ENCODE results near the gene CASK. TPM values are rescaled to one million over a fixed set of nuclear protein-coding genes. Genes with fewer than 3 reads are reported as not detected.

Gene CASK
- total RNA-seq, result 164 TPM

GRCh38 chrX:41923211-41923977, at the start of gene CASK:
TSS of gene CASK (minus strand) at chrX:41923554. CDS start at chrX:41922988, 566 bp downstream.

GRCh38 chrX:41723826-41724225, 199.5 kb downstream of the CASK start, which contains the start of gene GPR82:
TSS of gene GPR82 (plus strand) at chrX:41724181. CDS start at chrX:41727027, 2,846 bp downstream.

GRCh38 chrX:41688835-41689234, 234.5 kb downstream of the CASK start, which contains the start of gene GPR34:
TSS of gene GPR34 (plus strand) at chrX:41688973. CDS start at chrX:41695634, 6,661 bp downstream.

Small RNA genes within 50 kb of the gene (small RNA-seq; reads per million reads assigned to genes)
- gene AL353691.2 (ENCODE audit: low replicate concordance) (not detected), gene RN7SL144P (ENCODE audit: low replicate concordance) (0.09 reads per million), gene RNU6-1321P (ENCODE audit: low replicate concordance) (not detected), gene RNU6-202P (ENCODE audit: low replicate concordance) (not detected)

Other genes starting within 250 kb of the CASK start
- 5.6 TPM for gene GPR34, start 234.6 kb downstream of the CASK start, total RNA-seq
- not detected for gene GPR82, start 199.4 kb downstream of the CASK start, total RNA-seq